ENCODE results near the gene ARHGAP44. TPM values are rescaled to one million over a fixed set of nuclear protein-coding genes. Genes with fewer than 3 reads are reported as not detected.

ARHGAP44 gene
- total and polyA plus RNA-seq, 2 donors (not counting 3 experiments of a cell fraction or from before 2014, with no cell fraction given), result 0.11 to 0.42 TPM

DNA sequence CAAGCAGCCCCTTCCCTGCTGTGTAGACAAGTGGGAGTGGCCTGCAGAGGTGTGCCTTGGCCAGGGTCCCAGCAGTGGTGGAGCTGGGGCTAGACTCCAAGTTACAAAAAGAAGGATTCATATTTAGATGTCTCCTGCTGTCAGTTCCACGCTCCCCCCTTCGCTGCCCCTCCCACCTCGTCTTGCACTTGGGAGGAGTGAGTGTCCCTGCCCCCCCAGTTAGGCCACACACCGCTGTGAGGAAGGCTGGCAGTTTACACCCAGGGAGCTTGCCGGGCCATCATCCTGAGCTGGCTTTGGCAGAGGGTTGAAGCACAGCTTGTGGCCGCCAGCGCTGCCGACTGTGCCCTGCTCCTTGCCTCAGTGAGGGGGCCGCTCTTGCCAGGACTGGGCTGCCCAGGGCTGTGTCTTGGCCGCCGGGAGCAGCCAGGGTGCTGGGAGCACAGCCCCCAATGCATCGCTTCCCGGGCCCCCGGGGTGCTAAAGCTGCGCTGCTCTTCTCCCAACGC, 184.3 kb downstream of the ARHGAP44 start:
- Histone ChIP-seq H2AFZ (ENCODE audit: low read depth, low read length) (no peak overlapping the region), H3K4me3 (replicated peaks in 1 of 3; ENCODE audit: insufficient read depth in 1 of 3, low read depth in 1 of 3, low read length in 3 of 3) (no peak overlapping the region)

More for the DNA sequence above, 184.3 kb downstream of the ARHGAP44 start:
- Histone ChIP-seq H3K27ac (ENCODE audit: insufficient read depth, low read depth, low read length) (no peak overlapping the region), H3K79me2 (ENCODE audit: control insufficient read depth, insufficient read depth, low read length) (no peaks in the 10 kb centered on the region), H3K4me1 (ENCODE audit: control insufficient read depth, extremely low read depth, insufficient read depth, low read length) (no peaks in the 10 kb centered on the region), H3K36me3 (ENCODE audit: control insufficient read depth in 2 of 2, extremely low read depth in 1 of 2, insufficient read depth in 2 of 2, low read length in 2 of 2) (no peaks in the 10 kb centered on the region), H3K9ac (replicated peaks; ENCODE audit: extremely low read depth, insufficient read depth, low read length) (no peak overlapping the region), H3K9me3 (replicated peaks; ENCODE audit: control insufficient read depth, insufficient read depth, low read length) (no peaks in the 10 kb centered on the region), H3K9me1 (replicated peaks; ENCODE audit: control insufficient read depth, extremely low read depth, insufficient read depth, low read length) (no peaks in the 10 kb centered on the region), H3K4me2 (ENCODE audit: insufficient read depth, low read length) (no peak overlapping the region), H3K27me3 (ENCODE audit: control insufficient read depth in 2 of 2, insufficient read depth in 2 of 2, low read length in 2 of 2) (no peaks in the 10 kb centered on the region), H4K20me1 (replicated peaks; ENCODE audit: control insufficient read depth, extremely low read depth, insufficient read depth, low read length) (no peaks in the 10 kb centered on the region)
- dilution Hi-C loops (cut with MboI; ENCODE audit: extremely low pct_ligation_motif_present, low sequenced_read_pairs), result loop anchor here (25.0 kb wide), 1 partner anchor 111 kb away; no protein-coding TSS in a partner anchor
- ChIA-PET POLR2A (interaction anchor here (0.9 kb wide), 1 partner anchor 20 kb away, joined by 3 read pairs; no protein-coding TSS in a partner anchor), CTCF (no interaction called here)
- no peak for DNase-seq (ENCODE audit: low read depth, low spot score)
- no peak for FAIRE-seq
- TF ChIP-seq FOS (IDR thresholded peaks at IDR 0.05; ENCODE audit: borderline replicate concordance, insufficient read depth, low read length), result no peak
- no peak for TF ChIP-seq MYC (IDR thresholded peaks at IDR 0.05; ENCODE audit: low read depth, low read length)
- TF ChIP-seq, protein P1, sequence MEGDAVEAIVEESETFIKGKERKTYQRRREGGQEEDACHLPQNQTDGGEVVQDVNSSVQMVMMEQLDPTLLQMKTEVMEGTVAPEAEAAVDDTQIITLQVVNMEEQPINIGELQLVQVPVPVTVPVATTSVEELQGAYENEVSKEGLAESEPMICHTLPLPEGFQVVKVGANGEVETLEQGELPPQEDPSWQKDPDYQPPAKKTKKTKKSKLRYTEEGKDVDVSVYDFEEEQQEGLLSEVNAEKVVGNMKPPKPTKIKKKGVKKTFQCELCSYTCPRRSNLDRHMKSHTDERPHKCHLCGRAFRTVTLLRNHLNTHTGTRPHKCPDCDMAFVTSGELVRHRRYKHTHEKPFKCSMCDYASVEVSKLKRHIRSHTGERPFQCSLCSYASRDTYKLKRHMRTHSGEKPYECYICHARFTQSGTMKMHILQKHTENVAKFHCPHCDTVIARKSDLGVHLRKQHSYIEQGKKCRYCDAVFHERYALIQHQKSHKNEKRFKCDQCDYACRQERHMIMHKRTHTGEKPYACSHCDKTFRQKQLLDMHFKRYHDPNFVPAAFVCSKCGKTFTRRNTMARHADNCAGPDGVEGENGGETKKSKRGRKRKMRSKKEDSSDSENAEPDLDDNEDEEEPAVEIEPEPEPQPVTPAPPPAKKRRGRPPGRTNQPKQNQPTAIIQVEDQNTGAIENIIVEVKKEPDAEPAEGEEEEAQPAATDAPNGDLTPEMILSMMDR (IDR thresholded peaks at IDR 0.05; ENCODE audit: extremely low read depth in 1 of 2, insufficient read depth in 1 of 2, low read depth in 1 of 2, low read length in 2 of 2), result no peak
- TF ChIP-seq POLR2AphosphoS5 (IDR thresholded peaks at IDR 0.05; ENCODE audit: insufficient read depth, low read depth, low read length), result no peak
- TF ChIP-seq MAX (IDR thresholded peaks at IDR 0.05; ENCODE audit: insufficient read depth, insufficient read length), result no peak
- no peak for TF ChIP-seq POLR2A (IDR thresholded peaks at IDR 0.05; ENCODE audit: low read depth, low read length)
- TF ChIP-seq JUN (IDR thresholded peaks at IDR 0.05; ENCODE audit: borderline replicate concordance, insufficient read depth, insufficient read length, low read depth), result no peak
- TF ChIP-seq EZH2 (IDR thresholded peaks at IDR 0.05; ENCODE audit: borderline replicate concordance, low read depth, low read length, severe bottlenecking), result no peak
- no peak for TF ChIP-seq GATA2 (IDR thresholded peaks at IDR 0.05; ENCODE audit: insufficient read depth, insufficient read length, low read depth, low read length)
- intact Hi-C loops (cut with micrococcal nuclease), result no loop called here
- BruUV-seq (replicated peaks), result no TSS peak

All from endothelial cell of umbilical vein (primary cell).